Measurements from ENCODE around the gene ATP5F1B. TPM values are rescaled to one million over a fixed set of nuclear protein-coding genes. Genes with fewer than 3 reads are reported as not detected.

ATP5F1B gene
- total and polyA plus RNA-seq, 3 donors from 2014 or later = 342 to 666 (median 387) TPM

DNA sequence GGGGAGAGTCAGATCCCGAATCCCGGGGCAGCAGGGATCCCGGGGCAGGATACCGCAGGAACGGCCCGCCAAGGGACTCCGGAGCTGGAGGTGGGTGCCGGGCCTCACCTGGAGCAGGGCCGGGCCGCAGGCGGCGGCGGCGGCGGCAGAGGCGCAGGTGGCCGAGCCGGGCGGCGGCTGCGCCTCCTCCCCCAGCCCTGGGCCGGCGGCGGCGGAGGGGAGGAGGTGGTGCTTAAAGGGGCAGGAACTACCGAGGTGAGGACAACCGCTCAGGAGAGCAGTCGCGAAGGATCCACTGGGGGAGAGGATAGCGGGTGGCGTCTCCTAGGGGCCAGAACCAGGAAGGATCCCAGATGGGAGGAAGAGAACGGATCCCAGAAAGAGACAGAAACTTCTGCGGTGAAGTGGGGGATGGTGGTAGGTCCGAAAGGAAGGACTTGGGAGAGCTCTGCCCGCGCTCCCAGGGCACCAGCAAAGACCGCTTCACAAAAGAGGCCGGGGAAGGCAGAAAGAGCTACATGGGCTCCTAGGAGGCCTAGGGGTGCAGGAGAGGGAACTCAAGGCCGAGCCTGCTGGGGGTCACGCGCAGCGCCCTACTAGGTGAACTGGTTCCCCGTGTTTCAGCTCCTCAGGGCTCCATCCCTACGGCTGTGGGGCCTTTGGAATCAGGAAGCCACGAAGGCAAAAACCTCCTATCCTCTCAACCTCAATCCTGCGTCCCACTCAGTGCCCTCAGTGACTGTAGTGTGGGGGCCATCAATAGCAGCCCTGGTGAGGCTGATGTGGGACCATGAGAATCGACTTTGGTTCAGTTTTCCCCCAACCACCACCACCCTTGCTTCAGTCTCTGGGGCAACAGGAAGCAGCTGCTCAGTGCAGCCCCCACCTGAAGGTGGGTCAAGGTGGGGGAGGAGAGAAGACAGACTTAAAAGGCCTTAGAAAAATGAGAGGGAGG lies 10.7 kb downstream of the ATP5F1B start:
- intact Hi-C loops (cut with DNase I; ENCODE audit: low total_unique reads) = no loop called here
- peaks cover 43% of the 10 kb centered on the region for H3K4me1 ChIP-seq
- no peaks in the 10 kb centered on the region for H3K27me3 ChIP-seq
- TF ChIP-seq CTCF (IDR thresholded peaks at IDR 0.05) (peak; percentile 38 to 64 (median 63)), POLR2A (IDR thresholded peaks at IDR 0.05) (no peak)
- no peaks in the 10 kb centered on the region for H3K9me3 ChIP-seq
- no peaks in the 10 kb centered on the region for H3K36me3 ChIP-seq (ENCODE audit: low read depth, missing control alignments)
- 0 to 1% methylated on average over 40 to 47 of the region's 47 CpGs for WGBS, 2 donors
- peak overlapping the region; percentile 78 to 84 for H3K4me3 ChIP-seq
- peak; percentile 89 for DNase-seq
- peak overlapping the region; percentile 96 to 98 for H3K27ac ChIP-seq

GRCh38 chr12:56634242-56634836 lies 11.4 kb downstream of the ATP5F1B start:
- Histone ChIP-seq H3K27me3 (no peaks in the 10 kb centered on the region), H3K36me3 (ENCODE audit: low read depth, missing control alignments) (no peaks in the 10 kb centered on the region), H3K9me3 (no peaks in the 10 kb centered on the region), H3K4me3 (peak overlapping the region; percentile 78 to 84), H3K27ac (peak overlapping the region; percentile 96 to 98), H3K4me1 (peaks cover 43% of the 10 kb centered on the region)
- intact Hi-C loops (cut with DNase I; ENCODE audit: low total_unique reads) = no loop called here
- TF ChIP-seq POLR2A (IDR thresholded peaks at IDR 0.05) (no peak), CTCF (IDR thresholded peaks at IDR 0.05) (no peak)
- DNase-seq = peak; percentile 76
- 0 to 1% methylated on average over 21 to 27 of the region's 27 CpGs for WGBS, 2 donors

DNA sequence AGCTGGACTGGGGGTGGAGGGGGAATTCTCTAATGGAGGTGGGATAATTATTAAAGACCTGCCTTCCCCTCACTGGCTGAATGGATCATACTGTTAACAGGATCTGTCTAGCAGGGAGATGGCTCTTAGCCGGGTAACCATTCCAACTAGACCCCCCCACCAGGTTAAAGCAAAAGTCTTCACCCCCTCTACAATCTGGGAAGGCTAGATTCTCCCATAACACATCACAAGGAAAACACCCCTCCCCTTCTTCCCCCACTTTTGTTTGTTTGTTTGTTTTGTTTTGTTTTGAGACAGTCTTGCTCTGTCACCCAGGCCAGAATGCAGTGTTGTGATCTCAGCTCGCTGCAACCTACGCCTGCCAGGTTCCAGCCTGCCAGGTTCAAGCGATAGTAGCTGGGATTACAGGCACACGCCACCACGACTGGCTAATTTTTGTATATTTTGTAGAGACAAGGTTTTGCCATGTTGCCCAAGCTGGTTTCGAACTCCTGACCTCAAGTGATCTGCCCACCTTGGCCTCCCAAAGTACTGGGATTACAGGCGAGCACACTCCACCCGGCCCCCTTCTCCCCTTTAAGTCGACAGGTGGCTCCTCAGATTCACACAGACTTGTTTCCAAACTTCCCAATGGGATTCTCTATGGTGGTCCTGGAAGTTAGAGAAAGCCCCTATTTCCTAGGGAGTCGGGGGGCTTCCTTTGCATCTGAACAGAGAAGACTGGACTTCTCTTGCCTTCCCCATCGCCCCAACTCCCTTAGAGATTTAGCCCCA lies 12.1 kb downstream of the ATP5F1B start:
- no peaks in the 10 kb centered on the region for H3K27me3 ChIP-seq
- H3K27ac ChIP-seq = peak overlapping the region; percentile 96 to 98
- TF ChIP-seq CTCF (IDR thresholded peaks at IDR 0.05) = no peak
- TF ChIP-seq POLR2A (IDR thresholded peaks at IDR 0.05) = no peak
- H3K36me3 ChIP-seq (ENCODE audit: low read depth, missing control alignments) = no peaks in the 10 kb centered on the region
- H3K4me3 ChIP-seq = peak overlapping the region; percentile 78 to 84
- intact Hi-C loops (cut with DNase I; ENCODE audit: low total_unique reads) = no loop called here
- peaks cover 43% of the 10 kb centered on the region for H3K4me1 ChIP-seq
- H3K9me3 ChIP-seq = no peaks in the 10 kb centered on the region
- DNase-seq = no peak
- WGBS, 2 donors = 18 to 32% methylated on average over 11 to 12 of the region's 12 CpGs

DNA sequence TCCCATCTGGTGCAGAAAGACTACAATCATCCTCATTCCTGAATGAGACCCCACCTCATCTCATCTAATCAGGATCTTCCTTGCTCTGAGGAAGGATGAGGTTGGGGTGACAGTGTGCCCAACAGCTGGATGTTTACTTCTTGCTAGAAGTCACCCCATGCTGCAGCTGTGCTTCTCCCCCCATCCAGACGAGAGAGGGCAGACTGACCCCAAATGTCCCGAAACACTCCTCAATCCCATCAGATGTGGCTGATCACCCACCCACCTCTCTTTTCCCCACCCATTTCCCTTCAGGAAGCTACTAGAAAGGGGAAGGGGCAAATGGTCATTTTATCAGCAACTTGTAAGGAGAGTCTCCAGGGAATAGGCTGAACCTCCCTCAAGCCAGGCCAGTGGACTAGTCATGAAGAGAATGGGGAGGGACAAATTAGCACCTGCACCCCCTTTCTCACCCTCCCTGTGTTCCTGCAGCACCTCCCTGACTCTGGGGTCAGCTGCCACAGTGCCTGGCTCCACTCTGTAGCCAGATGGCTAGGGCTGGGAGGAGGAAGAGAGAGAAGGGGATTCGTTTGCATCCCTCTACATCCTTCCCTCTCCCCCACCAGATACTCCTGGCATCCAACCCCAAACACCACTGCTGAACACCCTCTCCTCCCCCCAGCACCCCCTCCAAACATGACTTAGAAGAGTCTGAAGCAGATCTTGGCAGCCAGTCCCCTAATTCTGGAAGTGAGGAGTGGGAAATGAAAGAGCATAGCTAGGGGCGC lies 12.9 kb downstream of the ATP5F1B start:
- no peaks in the 10 kb centered on the region for H3K27me3 ChIP-seq
- WGBS, 2 donors = 27 to 38% methylated on average over 4 of the region's 4 CpGs
- TF ChIP-seq CTCF (IDR thresholded peaks at IDR 0.05) = no peak
- TF ChIP-seq POLR2A (IDR thresholded peaks at IDR 0.05) = no peak
- intact Hi-C loops (cut with DNase I; ENCODE audit: low total_unique reads) = no loop called here
- H3K36me3 ChIP-seq (ENCODE audit: low read depth, missing control alignments) = no peaks in the 10 kb centered on the region
- DNase-seq = no peak
- peak overlapping the region; percentile 57 to 98 for H3K27ac ChIP-seq
- H3K9me3 ChIP-seq = no peaks in the 10 kb centered on the region
- H3K4me1 ChIP-seq = peaks cover 49% of the 10 kb centered on the region
- H3K4me3 ChIP-seq = no peak overlapping the region

All from testis (tissue), 3 donors.